OCI-LY1 (cell line): Measurements from ENCODE around the gene SLC27A1.

Experiments used
- EZH2 ChIP-seq: fragments of 200-600 bp; sonication (generic), shearing (Covaris generic); IDR thresholded peaks from 2 replicates; pipeline ENCODE4 v1.8.0; 2017; ENCODE audit warnings: borderline replicate concordance, mixed run types, mild to moderate bottlenecking, antibody characterized with exemption, low read length, moderate library complexity, mixed read lengths
- TF ChIP-seq, protein P1 (sequence below): fragments of 200-600 bp; sonication (generic), shearing (Covaris generic); IDR thresholded peaks from 2 replicates; pipeline ENCODE4 v1.5.1; 2017; ENCODE audit warnings: mild to moderate bottlenecking, antibody characterized with exemption, low read length, moderate library complexity, mixed read lengths

DNA sequence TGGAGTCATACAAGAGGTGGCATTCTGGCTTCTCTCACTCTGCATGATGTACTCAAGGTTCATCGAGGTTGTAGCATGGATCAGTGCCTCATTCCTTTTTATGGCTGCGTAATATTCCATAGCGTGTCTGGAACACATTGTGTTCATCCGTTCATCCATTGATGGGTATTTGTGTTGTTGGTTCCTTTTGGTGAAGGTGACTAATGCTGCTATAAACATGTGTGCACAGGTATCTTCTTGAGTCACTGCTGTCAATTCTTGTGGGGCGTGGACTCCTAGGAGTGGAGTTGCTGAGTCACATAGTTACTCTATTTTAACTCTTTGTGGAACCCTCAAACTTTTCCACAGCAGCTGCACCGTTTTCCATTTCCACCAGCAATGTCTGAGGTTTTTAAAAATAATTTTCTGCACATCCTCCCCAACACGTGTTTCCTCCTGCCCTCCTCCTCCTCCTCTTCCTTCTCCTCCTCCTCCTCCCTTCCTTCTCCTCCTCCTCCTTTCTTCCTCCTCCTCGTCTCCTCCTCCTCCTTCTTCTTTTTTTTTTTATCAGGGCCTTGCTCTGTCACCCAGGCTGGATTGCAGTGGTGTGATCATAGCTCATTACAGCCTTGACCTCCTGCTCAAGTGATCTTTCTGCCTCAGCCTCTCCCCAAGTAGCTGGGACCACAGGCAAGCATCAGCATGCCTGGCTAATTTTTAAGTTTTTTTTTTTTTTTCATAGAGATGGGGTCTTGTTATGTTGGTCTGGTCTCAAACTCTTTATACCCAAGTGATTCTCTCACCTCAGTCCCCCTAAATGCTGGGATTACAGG, 19.9 kb upstream of the SLC27A1 start:
- TF ChIP-seq, protein P1, sequence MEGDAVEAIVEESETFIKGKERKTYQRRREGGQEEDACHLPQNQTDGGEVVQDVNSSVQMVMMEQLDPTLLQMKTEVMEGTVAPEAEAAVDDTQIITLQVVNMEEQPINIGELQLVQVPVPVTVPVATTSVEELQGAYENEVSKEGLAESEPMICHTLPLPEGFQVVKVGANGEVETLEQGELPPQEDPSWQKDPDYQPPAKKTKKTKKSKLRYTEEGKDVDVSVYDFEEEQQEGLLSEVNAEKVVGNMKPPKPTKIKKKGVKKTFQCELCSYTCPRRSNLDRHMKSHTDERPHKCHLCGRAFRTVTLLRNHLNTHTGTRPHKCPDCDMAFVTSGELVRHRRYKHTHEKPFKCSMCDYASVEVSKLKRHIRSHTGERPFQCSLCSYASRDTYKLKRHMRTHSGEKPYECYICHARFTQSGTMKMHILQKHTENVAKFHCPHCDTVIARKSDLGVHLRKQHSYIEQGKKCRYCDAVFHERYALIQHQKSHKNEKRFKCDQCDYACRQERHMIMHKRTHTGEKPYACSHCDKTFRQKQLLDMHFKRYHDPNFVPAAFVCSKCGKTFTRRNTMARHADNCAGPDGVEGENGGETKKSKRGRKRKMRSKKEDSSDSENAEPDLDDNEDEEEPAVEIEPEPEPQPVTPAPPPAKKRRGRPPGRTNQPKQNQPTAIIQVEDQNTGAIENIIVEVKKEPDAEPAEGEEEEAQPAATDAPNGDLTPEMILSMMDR, result no peak
- TF ChIP-seq EZH2, result no peak
